ENCODE measurements around the gene TUT1. TPM values are rescaled to one million over a fixed set of nuclear protein-coding genes. Genes with fewer than 3 reads are reported as not detected.

The TUT1 gene
- total RNA-seq, 1 experiment from 2014 or later, result 9.8 TPM

DNA sequence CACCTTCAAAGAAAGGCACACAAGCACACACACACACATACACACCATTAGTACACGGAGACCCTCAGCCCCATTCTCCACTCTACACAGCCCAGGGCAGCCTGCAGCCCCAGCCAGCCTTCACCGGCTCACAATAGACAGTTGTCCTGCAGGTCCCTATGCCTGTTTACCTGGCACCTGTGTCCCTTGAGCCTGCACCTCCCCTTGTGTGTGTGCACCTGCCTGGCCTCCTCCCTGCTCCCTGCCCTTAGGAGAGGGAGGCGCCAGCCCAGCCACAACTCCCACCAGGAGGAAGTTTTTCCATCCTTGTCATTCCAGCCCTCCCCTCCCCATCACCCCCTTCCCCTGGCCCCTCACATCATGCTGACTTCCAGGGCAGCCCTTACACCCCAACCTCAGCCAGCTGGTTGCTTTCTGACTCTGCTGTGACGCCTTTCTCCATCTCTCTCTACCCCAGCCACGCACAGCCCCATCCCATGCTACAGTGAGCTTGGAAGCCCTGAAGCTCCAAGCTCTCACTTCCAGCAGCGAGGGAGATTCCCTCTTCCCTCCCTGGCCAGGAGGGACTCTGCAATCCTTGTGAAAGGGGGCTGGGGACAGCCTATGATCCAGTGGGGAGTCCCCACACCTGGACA lies 49.1 kb downstream of the TUT1 start:
- no peak for DNase-seq (ENCODE audit: low read depth)

DNA sequence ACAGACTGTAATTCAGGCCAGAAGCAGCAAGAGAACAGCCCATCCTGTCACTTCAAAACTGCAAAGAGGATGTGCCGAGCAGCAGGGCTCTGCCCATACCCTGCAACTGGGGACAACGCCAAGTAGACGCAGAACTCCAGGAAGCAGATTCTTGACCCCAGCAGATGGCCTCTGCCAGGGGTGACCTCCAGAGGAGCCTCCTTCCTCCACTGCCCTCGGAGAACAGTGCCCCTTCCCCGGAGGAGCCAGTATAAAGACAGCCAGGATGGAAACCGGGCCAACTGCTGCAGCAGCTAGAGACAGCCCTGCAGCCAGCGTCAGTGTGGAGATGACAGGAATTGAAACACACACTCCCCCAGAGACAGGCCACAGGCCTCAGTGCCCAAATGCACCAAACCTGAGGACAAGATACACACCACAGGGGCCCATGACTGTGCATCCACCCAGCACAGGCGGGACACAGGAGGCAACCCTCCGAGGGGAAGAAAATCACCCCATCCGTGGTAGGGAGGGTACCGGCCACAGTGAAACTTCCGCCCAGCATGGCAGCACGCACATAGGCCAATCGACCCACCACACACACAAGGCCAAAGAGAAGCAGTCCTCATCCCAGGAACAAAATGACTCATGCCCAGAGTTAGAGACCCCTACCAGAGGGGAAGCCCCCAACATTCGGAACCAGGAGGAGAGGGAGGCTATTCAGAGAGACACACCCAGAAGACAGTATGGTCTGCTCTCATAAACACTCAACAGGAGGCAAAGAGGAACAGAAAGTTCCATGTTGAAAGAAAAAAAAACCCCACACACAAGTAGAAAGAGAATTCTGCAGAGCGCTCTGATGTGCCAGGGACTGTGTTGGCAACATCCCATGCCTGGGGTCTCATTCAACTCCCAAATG lies 50.3 kb downstream of the TUT1 start:
- DNase-seq (ENCODE audit: low read depth), result peak; percentile 54

DNA sequence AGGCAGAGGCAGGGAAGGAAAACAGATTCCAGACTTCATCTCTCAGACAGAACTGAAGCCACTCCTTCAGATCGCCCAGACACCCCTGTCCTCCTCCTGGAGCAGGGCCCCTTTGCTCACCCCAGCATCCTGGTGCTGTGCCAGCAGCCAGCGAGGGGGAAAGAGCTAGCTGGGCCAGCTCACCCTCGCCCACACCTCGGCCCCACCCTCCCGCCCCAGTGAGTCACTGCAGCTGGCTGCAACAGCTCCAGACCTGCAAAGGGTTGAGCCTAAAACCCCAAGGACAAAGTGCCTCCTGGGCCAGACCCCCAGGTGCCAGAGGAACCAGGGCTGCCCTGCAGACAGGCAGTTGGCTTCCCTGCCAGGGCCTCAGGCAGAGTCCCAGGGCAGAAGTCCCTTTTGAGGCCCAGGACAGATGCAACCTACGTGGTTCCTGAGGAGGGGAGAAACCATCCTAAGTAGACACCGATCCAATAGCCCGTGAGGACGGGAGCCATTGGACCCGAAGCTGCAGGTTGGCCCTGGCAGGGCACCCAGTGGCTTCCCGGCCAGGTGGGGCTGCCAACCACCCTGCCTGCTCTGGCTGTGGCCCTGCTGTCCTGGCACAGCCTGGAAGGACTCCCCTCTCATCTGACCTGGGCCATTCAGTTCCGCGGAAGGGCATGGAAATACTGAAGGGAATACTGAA lies 51.9 kb downstream of the TUT1 start:
- DNase-seq (ENCODE audit: low read depth), result peak; percentile 92

DNA sequence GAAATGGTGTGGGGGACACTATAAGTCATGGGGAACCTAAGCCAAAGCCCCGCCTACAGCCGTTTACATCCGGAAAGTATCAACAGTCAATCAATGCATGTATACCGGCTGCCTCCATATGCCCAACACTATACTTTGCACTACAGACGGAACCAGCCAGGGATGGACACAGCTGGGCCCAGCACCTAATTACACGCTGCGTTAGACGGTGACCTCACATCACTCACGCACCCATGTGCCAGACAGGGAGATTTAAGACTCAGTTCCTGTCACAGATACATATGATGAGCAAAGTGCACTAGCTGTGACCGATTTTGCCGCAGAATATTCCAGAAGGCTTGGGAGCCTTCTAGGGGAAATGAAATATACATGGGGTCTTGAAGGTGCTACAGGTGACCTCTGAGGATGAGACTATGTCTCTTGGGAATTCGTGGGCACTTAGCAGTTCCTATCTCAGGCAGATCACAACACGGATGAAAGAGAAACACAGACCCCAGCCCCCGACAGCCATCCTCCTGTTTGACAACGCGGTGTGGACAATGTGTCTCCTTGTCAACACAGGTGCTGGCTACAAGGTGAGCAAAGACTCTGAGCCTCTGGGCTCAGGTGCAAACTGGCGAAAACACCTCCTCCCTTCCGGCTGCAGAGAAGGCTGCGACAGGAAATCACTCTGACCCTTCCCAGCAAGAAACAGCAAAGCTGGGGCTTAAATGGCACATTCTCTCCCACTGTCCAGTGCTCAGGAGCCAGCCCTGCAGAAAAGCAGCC lies 52.7 kb downstream of the TUT1 start:
- DNase-seq (ENCODE audit: low read depth), result no peak

DNA sequence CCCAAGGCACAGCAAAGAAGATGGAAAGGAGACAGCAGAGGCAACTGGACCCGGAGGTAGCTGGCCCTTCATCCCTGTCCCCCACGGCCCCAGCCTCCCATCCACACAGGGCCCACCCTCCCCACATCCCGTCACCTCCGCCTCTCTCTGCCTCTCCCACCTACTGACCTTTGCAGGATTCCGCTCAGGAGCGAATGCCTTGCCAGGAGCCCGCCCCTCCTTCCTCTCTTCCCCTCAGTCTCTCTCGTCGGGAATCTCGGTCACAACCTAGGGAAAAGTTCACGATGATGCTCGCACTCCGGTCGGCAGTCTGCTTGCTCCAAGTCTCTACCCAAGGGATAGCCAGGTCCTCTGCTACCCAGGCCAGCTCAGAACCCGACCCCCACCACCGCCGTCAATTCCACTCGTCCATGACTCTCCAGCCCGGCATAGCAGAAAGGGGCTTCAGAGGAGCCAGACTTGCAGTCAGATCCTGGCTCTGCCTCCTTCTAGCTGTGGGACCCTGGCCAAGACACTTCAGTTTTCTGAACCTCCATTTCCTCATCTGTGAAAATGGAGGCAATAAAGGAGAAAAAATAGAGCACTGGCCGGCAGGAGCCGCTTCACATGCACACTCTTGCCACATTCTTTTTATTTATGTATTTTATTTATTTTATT lies 54.9 kb downstream of the TUT1 start:
- no peak for DNase-seq (ENCODE audit: low read depth)

DNA sequence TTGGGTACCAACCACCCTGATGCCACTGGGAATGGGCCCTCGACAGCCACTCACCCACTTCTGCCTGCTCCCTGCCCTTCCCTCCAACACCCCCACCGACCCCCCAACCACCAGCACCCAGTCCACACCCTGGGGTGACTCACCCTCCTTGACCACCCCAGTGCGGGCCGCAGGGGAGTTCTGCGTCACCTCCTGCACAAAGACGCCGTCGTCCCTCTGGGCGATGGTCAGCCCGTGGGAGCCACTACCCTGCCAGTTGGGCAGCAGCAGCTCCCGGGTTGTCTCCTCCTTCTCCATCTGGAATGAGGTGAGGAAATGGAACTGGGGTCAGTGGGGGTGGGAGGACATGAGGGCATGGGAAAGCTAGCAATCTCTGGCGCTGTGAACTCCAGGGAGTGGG lies 55.5 kb downstream of the TUT1 start:
- no peak for DNase-seq (ENCODE audit: low read depth)

DNA sequence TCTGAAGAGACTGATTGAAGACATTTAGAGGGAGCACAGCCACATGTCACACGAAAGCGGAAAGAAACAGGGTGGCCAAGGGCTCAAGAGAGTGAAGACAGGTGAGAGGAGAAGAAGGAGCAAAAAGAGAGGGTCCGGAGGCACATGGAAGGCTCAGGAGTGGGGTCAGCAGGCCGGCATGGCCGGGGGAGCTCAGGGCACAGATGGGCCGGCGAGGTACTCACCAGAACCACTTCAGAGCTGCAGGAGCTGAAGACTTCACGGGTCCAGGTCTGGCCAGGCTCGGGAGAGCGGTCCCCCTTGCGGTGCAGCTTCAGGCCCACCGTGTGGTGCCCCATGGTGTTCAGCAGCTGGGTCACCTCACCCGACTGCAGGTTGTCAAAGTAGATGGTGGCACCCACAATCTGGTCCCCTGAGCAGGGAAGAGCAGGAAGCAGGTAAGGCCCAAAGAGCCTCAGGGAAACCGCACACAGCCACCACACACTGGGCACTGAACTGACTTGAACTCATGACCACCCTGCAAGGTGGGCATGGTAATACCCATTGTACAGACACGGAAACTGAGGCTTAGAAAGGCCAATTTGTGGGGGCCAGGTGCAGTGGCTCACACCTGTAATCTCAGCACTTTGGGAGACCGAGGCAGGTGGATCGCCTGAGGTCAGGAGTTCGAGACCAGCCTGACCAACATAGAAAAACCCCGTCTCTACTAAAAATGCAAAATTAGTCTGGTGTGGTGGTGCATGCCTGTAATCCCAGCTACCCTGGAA lies 56.4 kb downstream of the TUT1 start:
- no peak for DNase-seq (ENCODE audit: low read depth)

DNA sequence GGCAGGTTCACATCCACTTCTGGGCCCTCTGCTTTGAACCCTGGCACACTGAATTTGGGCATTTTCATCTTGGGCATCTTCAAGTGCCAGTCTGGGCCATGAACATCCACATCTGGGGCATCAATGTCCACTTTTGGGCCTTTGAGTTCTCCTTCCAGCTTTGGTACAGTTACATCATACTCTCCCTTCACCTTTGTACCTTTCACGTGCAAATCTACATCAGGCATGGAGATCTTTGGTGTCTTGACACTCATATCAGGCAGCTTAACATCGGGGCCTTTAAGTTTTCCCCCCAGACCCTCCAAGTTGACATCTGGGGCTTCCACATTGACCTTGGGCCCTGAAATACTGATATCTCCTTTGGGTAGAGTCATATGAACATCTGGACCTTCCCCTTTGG lies 59.2 kb downstream of the TUT1 start:
- no peak for DNase-seq (ENCODE audit: low read depth)

Other genes starting within 250 kb of the TUT1 start
- gene SCGB1A1, start 172.5 kb downstream of the TUT1 start, total RNA-seq (2014; rRNA removed), result not detected in 2 replicates
- 313 and 332 TPM in 2 replicates for gene AHNAK, start 44.7 kb downstream of the TUT1 start, total RNA-seq (2014; rRNA removed)
- 1,532 and 1,571 TPM in 2 replicates for gene EEF1G, start 17.6 kb downstream of the TUT1 start, total RNA-seq (2014; rRNA removed)
- 142 and 149 TPM in 2 replicates for gene MTA2, start 10.3 kb upstream of the TUT1 start, total RNA-seq (2014; rRNA removed)
- 41.5 and 46.8 TPM in 2 replicates for gene EML3, start 21.3 kb upstream of the TUT1 start, total RNA-seq (2014; rRNA removed)
- 8.9 and 10.3 TPM in 2 replicates for gene ROM1, start 21.7 kb upstream of the TUT1 start, total RNA-seq (2014; rRNA removed)
- 74.1 and 92.8 TPM in 2 replicates for gene B3GAT3, start 30.5 kb upstream of the TUT1 start, total RNA-seq (2014; rRNA removed)
- 267 and 299 TPM in 2 replicates for gene GANAB, start 55.1 kb upstream of the TUT1 start, total RNA-seq (2014; rRNA removed)
- gene INTS5, start 61.8 kb upstream of the TUT1 start, total RNA-seq (2014; rRNA removed), result 27.9 and 28.1 TPM in 2 replicates
- 55.7 and 72.4 TPM in 2 replicates for gene C11orf98, start 73.7 kb upstream of the TUT1 start, total RNA-seq (2014; rRNA removed)
- 3.2 and 8.7 TPM in 2 replicates for gene CSKMT, start 73.8 kb upstream of the TUT1 start, total RNA-seq (2014; rRNA removed)
- 11.0 and 16.4 TPM in 2 replicates for gene UQCC3, start 80.2 kb upstream of the TUT1 start, total RNA-seq (2014; rRNA removed)
- 3.7 and 4.7 TPM in 2 replicates for gene LBHD1, start 80.7 kb upstream of the TUT1 start, total RNA-seq (2014; rRNA removed)
- 97.0 and 122 TPM in 2 replicates for gene UBXN1, start 87.5 kb upstream of the TUT1 start, total RNA-seq (2014; rRNA removed)
- gene LRRN4CL, start 98.0 kb upstream of the TUT1 start, total RNA-seq (2014; rRNA removed), result 41.4 and 68.1 TPM in 2 replicates
- gene BSCL2, start 115.9 kb upstream of the TUT1 start, total RNA-seq (2014; rRNA removed), result 80.1 and 86.2 TPM in 2 replicates
- not detected in 2 replicates for gene GNG3, start 116.2 kb upstream of the TUT1 start, total RNA-seq (2014; rRNA removed)
- 8.7 and 14.4 TPM in 2 replicates for gene HNRNPUL2, start 135.9 kb upstream of the TUT1 start, total RNA-seq (2014; rRNA removed)
- gene TTC9C, start 137.0 kb upstream of the TUT1 start, total RNA-seq (2014; rRNA removed), result 31.8 and 53.4 TPM in 2 replicates
- gene ZBTB3, start 162.6 kb upstream of the TUT1 start, total RNA-seq (2014; rRNA removed), result 6.7 and 9.2 TPM in 2 replicates
- 82.5 and 86.6 TPM in 2 replicates for gene POLR2G, start 170.1 kb upstream of the TUT1 start, total RNA-seq (2014; rRNA removed)
- gene TAF6L, start 179.9 kb upstream of the TUT1 start, total RNA-seq (2014; rRNA removed), result 21.7 and 25.9 TPM in 2 replicates
- gene TMEM179B, start 195.9 kb upstream of the TUT1 start, total RNA-seq (2014; rRNA removed), result 53.6 and 78.5 TPM in 2 replicates
- gene TMEM223, start 200.5 kb upstream of the TUT1 start, total RNA-seq (2014; rRNA removed), result 26.9 and 32.6 TPM in 2 replicates
- 34.2 and 39.6 TPM in 2 replicates for gene NXF1, start 213.9 kb upstream of the TUT1 start, total RNA-seq (2014; rRNA removed)
- gene STX5, start 240.5 kb upstream of the TUT1 start, total RNA-seq (2014; rRNA removed), result 21.5 and 25.2 TPM in 2 replicates
- not detected in 2 replicates for gene TEX54, start 241.3 kb upstream of the TUT1 start, total RNA-seq (2014; rRNA removed)
- 56.5 and 56.6 TPM in 2 replicates for gene WDR74, start 248.1 kb upstream of the TUT1 start, total RNA-seq (2014; rRNA removed)